Upper lobe of right lung (tissue), 1 donor: ENCODE measurements around the gene ENPP7. TPM values are rescaled to one million over a fixed set of nuclear protein-coding genes. Genes with fewer than 3 reads are reported as not detected.

Experiments
- ATAC-seq: fragments of 200-7000 bp; cut with Tn5 transposase; one replicate; pipeline ENCODE4 v1.9.1; 2020; ENCODE audit warnings: mild to moderate bottlenecking, moderate library complexity
- DNase-seq: peaks from one replicate; pipeline ENCODE4 v3.0.0-alpha.2; 2020
- H3K27ac ChIP-seq: fragments of 200-600 bp; one replicate; pipeline ENCODE4 v1.8.0; 2022
- H3K27me3 ChIP-seq: fragments of 200-600 bp; one replicate; pipeline ENCODE4 v1.8.0; 2022; ENCODE audit warnings: mild to moderate bottlenecking
- H3K36me3 ChIP-seq: fragments of 200-600 bp; one replicate; pipeline ENCODE4 v1.8.0; 2022
- H3K4me1 ChIP-seq: fragments of 200-600 bp; one replicate; pipeline ENCODE4 v1.8.0; 2022
- H3K4me3 ChIP-seq: fragments of 200-600 bp; one replicate; pipeline ENCODE4 v1.8.0; 2022; ENCODE audit warnings: mild to moderate bottlenecking
- H3K9me3 ChIP-seq: fragments of 200-600 bp; one replicate; pipeline ENCODE4 v1.8.0; 2022
- CTCF ChIP-seq: fragments of 200-600 bp; IDR thresholded peaks from one replicate; pipeline ENCODE4 v1.8.0; 2022; ENCODE audit warnings: antibody characterized with exemption
- intact Hi-C: fragments of 100-400 bp; cut with DNase I; formaldehyde crosslinking; loops from one replicate; pipeline ENCODE4 v1.11.0; 2022
- total RNA-seq: library from RNA; stranded (reverse); fragmentation: NEBNext Ultra II Directional; extraction: Animal tissue kit (Norgen Biotek cat#: 25700); gene quantifications from one replicate; pipeline ENCODE4 v1.2.1, GENCODE V29; 2021
- donor health status: DM: no; HTN: yes; CAD: no; lungs with severe emphysema.

The ENPP7 gene
- total RNA-seq, 1 donor from 2014 or later: not detected

- no peaks in the 10 kb centered on the region for H3K36me3 ChIP-seq
- H3K27me3 ChIP-seq: no peaks in the 10 kb centered on the region
- H3K4me1 ChIP-seq: peaks cover 5% of the 10 kb centered on the region
- H3K9me3 ChIP-seq: no peaks in the 10 kb centered on the region
- intact Hi-C loops: no loop called here
- H3K27ac ChIP-seq: no peak overlapping the region
- DNase-seq (no peak), ATAC-seq (no peak)
- no peak overlapping the region for H3K4me3 ChIP-seq
- no peak for TF ChIP-seq CTCF
Observed at GRCh38 chr17:79730437-79730768, 340 bp upstream of the ENPP7 start.

- no peaks in the 10 kb centered on the region for H3K9me3 ChIP-seq
- peaks cover 5% of the 10 kb centered on the region for H3K4me1 ChIP-seq
- no peaks in the 10 kb centered on the region for H3K27me3 ChIP-seq
- no peak for DNase-seq
- no peak for TF ChIP-seq CTCF
- H3K27ac ChIP-seq: no peak overlapping the region
- intact Hi-C loops: no loop called here
- no peak for ATAC-seq
- H3K36me3 ChIP-seq: no peaks in the 10 kb centered on the region
- H3K4me3 ChIP-seq: no peak overlapping the region
Observed at GRCh38 chr17:79732254-79732653, 1.5 kb downstream of the ENPP7 start.

GRCh38 chr17:79732804-79733691, 2.3 kb downstream of the ENPP7 start:
- DNase-seq: no peak
- Histone ChIP-seq H3K4me1 (peaks cover 5% of the 10 kb centered on the region), H3K9me3 (no peaks in the 10 kb centered on the region), H3K27me3 (no peaks in the 10 kb centered on the region), H3K36me3 (no peaks in the 10 kb centered on the region), H3K27ac (peak overlapping the region; percentile 36), H3K4me3 (peak overlapping the region; percentile 39)
- no peak for TF ChIP-seq CTCF
- intact Hi-C loops: no loop called here
- ATAC-seq: peak; percentile 57

- intact Hi-C loops: no loop called here
- H3K4me3 ChIP-seq: no peak overlapping the region
- no peak overlapping the region for H3K27ac ChIP-seq
Observed at GRCh38 chr17:79733692-79734070, 2.9 kb downstream of the ENPP7 start.

GRCh38 chr17:79735096-79735495, 4.4 kb downstream of the ENPP7 start:
- no peak for ATAC-seq
- TF ChIP-seq CTCF: no peak
- intact Hi-C loops: no loop called here
- Histone ChIP-seq H3K27me3 (peaks cover 5% of the 10 kb centered on the region), H3K36me3 (no peaks in the 10 kb centered on the region), H3K4me3 (no peak overlapping the region), H3K27ac (no peak overlapping the region), H3K9me3 (no peaks in the 10 kb centered on the region), H3K4me1 (peaks cover 5% of the 10 kb centered on the region)
- DNase-seq: no peak

More at GRCh38 chr17:79733692-79734070, 2.9 kb downstream of the ENPP7 start:
- ATAC-seq (no peak), DNase-seq (no peak)
- H3K9me3 ChIP-seq: no peaks in the 10 kb centered on the region
- H3K4me1 ChIP-seq: peaks cover 5% of the 10 kb centered on the region
- H3K36me3 ChIP-seq: no peaks in the 10 kb centered on the region
- H3K27me3 ChIP-seq: no peaks in the 10 kb centered on the region
- no peak for TF ChIP-seq CTCF
